D341Med (cell line): ENCODE measurements around the gene SDCCAG8.

ENCODE experiments used
- DNase-seq: peaks from one replicate; pipeline ENCODE4 v3.0.0; 2012; ENCODE audit warnings: low spot score

SDCCAG8 gene

GRCh38 chr1:243455760-243456651 is 200.2 kb downstream of the SDCCAG8 start:
- no peak for DNase-seq

GRCh38 chr1:243457363-243457982 is 201.6 kb downstream of the SDCCAG8 start:
- no peak for DNase-seq

GRCh38 chr1:243459059-243459458 is 203.2 kb downstream of the SDCCAG8 start:
- DNase-seq = no peak

- DNase-seq = no peak
These were observed 205.9 kb downstream of the SDCCAG8 start for GRCh38 chr1:243461700-243462099.

- DNase-seq = no peak
These were observed 207.3 kb downstream of the SDCCAG8 start for GRCh38 chr1:243462929-243463697.

- DNase-seq = no peak
These were observed 209.2 kb downstream of the SDCCAG8 start for GRCh38 chr1:243465081-243465480.

- no peak for DNase-seq
These were observed 209.9 kb downstream of the SDCCAG8 start for GRCh38 chr1:243465738-243466137.

- DNase-seq = no peak
These were observed 213.7 kb downstream of the SDCCAG8 start for GRCh38 chr1:243469497-243469896.

- DNase-seq = peak; percentile 48
These were observed 214.7 kb downstream of the SDCCAG8 start for GRCh38 chr1:243470502-243470901.

GRCh38 chr1:243471026-243471685 is 215.3 kb downstream of the SDCCAG8 start:
- DNase-seq = peak; percentile 71

- no peak for DNase-seq
These were observed 216.2 kb downstream of the SDCCAG8 start for GRCh38 chr1:243471754-243472745.

- DNase-seq = no peak
These were observed 217.6 kb downstream of the SDCCAG8 start for GRCh38 chr1:243473227-243474135.

- DNase-seq = no peak
These were observed 218.5 kb downstream of the SDCCAG8 start for GRCh38 chr1:243474136-243474881.

GRCh38 chr1:243474906-243475305 is 219.1 kb downstream of the SDCCAG8 start:
- DNase-seq = no peak

- DNase-seq = no peak
These were observed 220.1 kb downstream of the SDCCAG8 start for GRCh38 chr1:243475966-243476365.

- no peak for DNase-seq
These were observed 222.0 kb downstream of the SDCCAG8 start for GRCh38 chr1:243477731-243478290.

GRCh38 chr1:243481101-243481500 is 225.3 kb downstream of the SDCCAG8 start:
- no peak for DNase-seq

GRCh38 chr1:243482141-243483022 is 226.5 kb downstream of the SDCCAG8 start:
- DNase-seq = no peak
